Peyer's patch (tissue), 4 donors: ENCODE measurements around the gene HMX1. TPM values are rescaled to one million over a fixed set of nuclear protein-coding genes. Genes with fewer than 3 reads are reported as not detected.
A peak's percentile ranks its signal among the peaks of the same experiment; 100 is the strongest.

Experiments used
- DNase-seq, 3 donors: peaks; one replicate each; pipeline ENCODE4 v3.0.0-alpha.2; 2017 to 2019
- H3K27ac ChIP-seq, 4 donors: fragments of 200-600 bp; sonication (generic); one replicate each; pipeline ENCODE4 v1.5.1; 2016 to 2019
- H3K27me3 ChIP-seq, 2 donors: fragments of 200-600 bp; sonication (generic); one replicate each; pipeline ENCODE4 v1.5.1; 2019
- H3K36me3 ChIP-seq, 3 donors: fragments of 200-600 bp; sonication (generic); one replicate each; pipeline ENCODE4 v1.5.1; 2016 to 2019
- H3K4me1 ChIP-seq, 4 donors: fragments of 200-600 bp; sonication (generic); one replicate each; pipeline ENCODE4 v1.5.1; 2016 to 2019
- H3K4me3 ChIP-seq, 4 donors: fragments of 200-600 bp; sonication (generic); 1 replicate in 3 of 4; 2 replicates in 1 of 4; pipeline ENCODE4 v1.5.1; 2016 to 2019; ENCODE audit warnings: mild to moderate bottlenecking in 1 of 4
- H3K9me3 ChIP-seq, 4 donors: fragments of 200-600 bp; sonication (generic); one replicate each; pipeline ENCODE4 v1.5.1; 2016 to 2019; ENCODE audit warnings: mild to moderate bottlenecking in 1 of 4
- POLR2A ChIP-seq, 2 donors: fragments of 450-650 bp; IDR thresholded peaks; one replicate each; pipeline ENCODE4 v1.5.1; 2017; ENCODE audit warnings: antibody characterized with exemption in 2 of 2, mild to moderate bottlenecking in 2 of 2, moderate library complexity in 2 of 2
- total RNA-seq, 4 donors: library from RNA; depleted of rRNA; stranded (reverse); fragments of >200 nt; gene quantifications; one replicate each; pipeline ENCODE4 v1.1.0, GENCODE V29; 2016
- TF ChIP-seq, protein P1 (sequence below), 6 experiments: fragments of 450-650 bp in 4 of 6; fragments of 200-600 bp in 2 of 6; sonication (generic) in 1 of 6; IDR thresholded peaks; one replicate each; pipeline ENCODE4 v1.5.1; 2017 to 2019; ENCODE audit warnings: antibody characterized with exemption in 6 of 6, mild to moderate bottlenecking in 3 of 6, moderate library complexity in 1 of 6

The HMX1 gene
- not detected for total RNA-seq

DNA sequence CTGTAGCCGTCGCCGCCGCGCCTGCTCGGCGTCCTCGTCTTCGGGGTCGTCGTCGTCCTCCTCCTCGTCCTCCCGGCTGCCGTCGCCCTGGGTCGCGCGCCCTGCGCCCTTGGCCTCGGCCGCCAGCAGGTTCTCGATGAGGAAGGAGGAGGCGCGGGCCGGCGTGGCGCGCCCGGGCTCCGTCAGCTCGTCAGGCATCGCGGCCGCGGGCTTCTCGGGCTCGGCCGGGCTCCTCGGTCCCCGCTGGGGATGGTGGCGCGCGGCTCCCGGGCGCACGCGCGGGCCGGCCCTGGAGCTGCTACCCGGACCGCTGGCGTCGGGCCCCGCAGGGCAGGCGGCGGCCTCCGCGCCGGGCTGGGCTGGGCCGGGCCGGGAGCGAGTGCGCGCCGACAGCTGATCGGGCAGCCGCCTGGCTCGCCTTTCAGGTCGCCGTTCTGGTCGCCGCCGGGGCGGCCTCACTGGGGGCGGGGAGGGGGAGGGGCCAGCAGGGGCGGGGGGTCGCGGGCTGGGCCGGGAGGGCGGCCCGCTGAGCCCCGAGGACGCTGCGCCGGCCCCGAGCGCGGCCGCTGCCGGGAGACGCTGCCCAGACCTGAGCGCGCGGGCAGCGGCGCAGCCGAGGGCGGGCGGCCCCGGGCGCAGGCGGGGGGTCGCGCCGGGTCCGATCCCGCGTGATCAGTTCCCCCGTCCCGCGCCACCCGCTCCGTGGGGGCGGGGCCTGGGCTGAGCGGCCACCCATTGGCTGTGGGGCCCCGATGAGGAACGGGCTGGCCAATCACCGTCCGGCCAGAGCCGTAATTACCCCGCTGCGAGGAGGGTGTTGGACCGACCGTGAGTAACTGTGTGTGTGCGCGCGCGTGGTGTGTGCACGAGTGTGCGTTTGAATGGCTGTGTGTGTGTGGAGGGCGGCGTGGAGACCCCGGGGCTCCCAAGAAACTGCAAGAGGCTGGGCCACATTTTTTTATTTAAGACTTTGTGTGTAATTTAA is at the start of gene HMX1:
HMX1 (minus strand) TSS at position 423 of the 985 bp plus-strand sequence; CDS start at position 198, 225 bp downstream.
- no peaks in the 10 kb centered on the region for H3K36me3 ChIP-seq
- TF ChIP-seq, protein P1, sequence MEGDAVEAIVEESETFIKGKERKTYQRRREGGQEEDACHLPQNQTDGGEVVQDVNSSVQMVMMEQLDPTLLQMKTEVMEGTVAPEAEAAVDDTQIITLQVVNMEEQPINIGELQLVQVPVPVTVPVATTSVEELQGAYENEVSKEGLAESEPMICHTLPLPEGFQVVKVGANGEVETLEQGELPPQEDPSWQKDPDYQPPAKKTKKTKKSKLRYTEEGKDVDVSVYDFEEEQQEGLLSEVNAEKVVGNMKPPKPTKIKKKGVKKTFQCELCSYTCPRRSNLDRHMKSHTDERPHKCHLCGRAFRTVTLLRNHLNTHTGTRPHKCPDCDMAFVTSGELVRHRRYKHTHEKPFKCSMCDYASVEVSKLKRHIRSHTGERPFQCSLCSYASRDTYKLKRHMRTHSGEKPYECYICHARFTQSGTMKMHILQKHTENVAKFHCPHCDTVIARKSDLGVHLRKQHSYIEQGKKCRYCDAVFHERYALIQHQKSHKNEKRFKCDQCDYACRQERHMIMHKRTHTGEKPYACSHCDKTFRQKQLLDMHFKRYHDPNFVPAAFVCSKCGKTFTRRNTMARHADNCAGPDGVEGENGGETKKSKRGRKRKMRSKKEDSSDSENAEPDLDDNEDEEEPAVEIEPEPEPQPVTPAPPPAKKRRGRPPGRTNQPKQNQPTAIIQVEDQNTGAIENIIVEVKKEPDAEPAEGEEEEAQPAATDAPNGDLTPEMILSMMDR (IDR thresholded peaks at IDR 0.05), result no peak
- no peak for TF ChIP-seq POLR2A (IDR thresholded peaks at IDR 0.05)
- DNase-seq, result no peak
- no peak within 1 kb of the TSS for H3K27ac ChIP-seq
- peaks cover 0 to 5% (median 0%) of the 10 kb centered on the region in 4 donors for H3K4me1 ChIP-seq
- peaks cover 0 to 22% of the 10 kb centered on the region in 2 donors for H3K27me3 ChIP-seq
- no peak within 1 kb of the TSS for H3K4me3 ChIP-seq
- no peaks in the 10 kb centered on the region for H3K9me3 ChIP-seq

DNA sequence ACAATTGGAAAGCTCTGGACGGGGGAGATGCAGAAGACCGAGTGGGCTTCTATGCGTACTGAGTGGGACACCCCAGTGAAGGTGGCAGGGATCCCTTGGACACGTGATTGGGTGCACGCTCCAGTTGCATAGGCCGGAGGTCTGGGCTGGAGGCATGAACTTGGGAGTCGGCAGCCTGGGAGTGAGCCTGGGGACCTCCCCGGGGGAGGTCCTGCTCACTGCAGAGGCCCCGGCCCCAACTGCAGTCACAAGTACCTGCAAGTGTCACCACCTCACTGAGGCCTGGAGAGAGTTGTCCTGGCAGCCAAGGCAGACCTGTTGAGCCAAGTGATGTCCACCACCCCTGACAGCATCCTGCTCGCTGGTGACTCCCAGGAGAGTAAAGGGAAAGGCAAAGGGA is 49.3 kb upstream of the HMX1 start:
- DNase-seq, result peak in 1 of 3 donors; percentile 15
- Histone ChIP-seq H3K4me3 (no peak overlapping the region), H3K4me1 (no peaks in the 10 kb centered on the region)

DNA sequence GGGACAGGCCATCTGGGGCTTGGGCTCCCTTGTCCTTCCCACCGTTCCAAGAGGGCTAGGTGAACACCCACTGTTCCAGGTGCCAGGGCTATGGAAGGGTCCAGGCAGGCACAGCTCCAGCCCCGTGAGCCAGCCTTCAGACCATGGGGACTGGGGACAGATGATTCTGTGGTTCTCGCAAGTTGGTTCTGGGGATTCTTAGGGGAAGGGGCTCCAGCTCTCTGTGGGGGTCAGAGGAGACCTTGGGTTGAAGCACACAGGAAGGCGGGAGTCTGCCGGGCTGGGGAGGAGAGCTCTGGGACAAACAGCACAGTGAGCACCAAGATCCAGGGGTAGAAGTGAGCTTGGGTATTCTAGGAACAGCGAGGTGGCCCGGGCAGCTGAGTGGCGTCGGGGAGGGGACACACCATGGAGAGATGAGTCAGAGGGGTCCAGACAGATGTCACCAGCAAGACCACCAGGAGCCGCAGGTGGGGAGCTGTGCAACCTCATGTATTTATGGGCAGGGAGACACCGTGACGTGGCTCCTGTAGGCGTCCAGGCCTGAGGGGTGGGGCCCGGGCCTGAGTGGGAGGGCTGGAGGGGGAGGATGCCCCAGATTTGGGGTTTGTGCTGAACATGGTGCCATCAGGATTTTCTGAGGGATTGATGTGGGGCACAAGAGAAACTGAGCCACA is 48.8 kb upstream of the HMX1 start:
- H3K4me1 ChIP-seq, result no peaks in the 10 kb centered on the region
- H3K27me3 ChIP-seq, result no peaks in the 10 kb centered on the region
- no peak overlapping the region for H3K4me3 ChIP-seq
- no peak for TF ChIP-seq POLR2A (IDR thresholded peaks at IDR 0.05)
- TF ChIP-seq, protein P1 (IDR thresholded peaks at IDR 0.05), result no peak
- H3K27ac ChIP-seq, result no peak overlapping the region
- H3K9me3 ChIP-seq, result peaks cover 0 to 3% (median 2%) of the 10 kb centered on the region in 4 donors
- DNase-seq, result peak in 1 of 3 donors; percentile 24
- H3K36me3 ChIP-seq, result no peaks in the 10 kb centered on the region

More for the DNA sequence above, 49.3 kb upstream of the HMX1 start:
- Histone ChIP-seq H3K27ac (no peak overlapping the region), H3K9me3 (peaks cover 0 to 3% (median 2%) of the 10 kb centered on the region in 4 donors), H3K36me3 (no peaks in the 10 kb centered on the region), H3K27me3 (no peaks in the 10 kb centered on the region)
- TF ChIP-seq, protein P1 (IDR thresholded peaks at IDR 0.05), result no peak

DNA sequence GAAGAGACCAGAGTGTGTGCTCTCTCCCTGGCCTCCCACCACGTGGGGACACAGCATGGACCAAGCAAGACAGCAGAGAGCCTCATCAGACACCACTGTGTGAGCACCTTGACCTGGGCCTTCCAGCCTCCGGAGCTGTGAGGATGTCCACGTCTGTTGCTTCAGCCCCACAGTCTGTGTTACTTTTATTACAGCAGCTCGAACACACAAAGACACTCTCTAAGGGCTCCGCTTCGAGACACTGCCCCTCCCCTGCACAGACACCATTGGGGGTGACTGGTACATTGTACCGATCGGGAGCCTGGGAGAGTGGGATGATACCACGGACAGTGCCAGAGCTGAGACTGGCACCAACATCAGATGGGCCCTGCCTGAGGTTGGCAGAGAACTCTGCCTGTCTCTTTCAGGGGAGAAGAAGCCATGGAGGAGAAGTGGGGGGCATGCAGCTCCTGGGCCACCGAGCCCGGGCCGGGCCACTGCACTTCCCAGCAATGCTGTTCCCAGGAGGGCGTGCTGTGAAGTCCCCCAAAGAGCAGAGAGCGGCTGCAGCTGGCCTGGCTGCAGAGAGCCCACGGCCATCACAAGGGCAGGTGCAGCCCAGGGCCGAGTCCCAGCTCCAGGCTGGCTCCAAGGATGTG is 48.1 kb upstream of the HMX1 start:
- Histone ChIP-seq H3K4me3 (no peak overlapping the region), H3K36me3 (no peaks in the 10 kb centered on the region), H3K9me3 (peaks cover 0 to 3% (median 2%) of the 10 kb centered on the region in 4 donors), H3K27me3 (no peaks in the 10 kb centered on the region), H3K27ac (no peak overlapping the region), H3K4me1 (no peaks in the 10 kb centered on the region)
- TF ChIP-seq, protein P1 (IDR thresholded peaks at IDR 0.05), result no peak
- TF ChIP-seq POLR2A (IDR thresholded peaks at IDR 0.05), result no peak
- DNase-seq, result no peak
